HPDE6-E6E7 (cell line): ENCODE measurements around the gene MYOCD.

ENCODE experiments used
- DNase-seq: peaks from one replicate; pipeline ENCODE4 v3.0.0; 2011; ENCODE audit warnings: missing footprints; ENCODE audit errors: extremely low spot score

The MYOCD gene

DNA sequence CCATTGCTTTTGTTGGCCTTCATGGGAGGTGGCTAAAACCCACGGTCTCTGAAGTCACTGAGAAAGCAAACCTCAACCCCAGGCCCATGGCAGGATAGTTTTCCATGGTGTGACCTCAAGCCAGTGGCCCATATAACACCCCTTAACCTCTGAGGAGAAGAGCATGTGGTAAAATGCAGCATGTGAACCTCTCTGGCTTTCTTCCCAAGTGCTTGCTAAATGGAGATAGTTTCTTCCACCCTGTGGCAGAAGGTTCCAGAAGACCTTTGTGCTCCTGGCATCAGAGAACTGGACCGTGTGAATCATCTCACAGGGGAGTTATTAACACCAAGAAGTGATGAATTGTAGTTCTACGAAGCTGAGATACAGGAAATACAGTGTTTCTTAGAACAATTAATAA, 47.3 kb downstream of the MYOCD start:
- DNase-seq, result no peak

DNA sequence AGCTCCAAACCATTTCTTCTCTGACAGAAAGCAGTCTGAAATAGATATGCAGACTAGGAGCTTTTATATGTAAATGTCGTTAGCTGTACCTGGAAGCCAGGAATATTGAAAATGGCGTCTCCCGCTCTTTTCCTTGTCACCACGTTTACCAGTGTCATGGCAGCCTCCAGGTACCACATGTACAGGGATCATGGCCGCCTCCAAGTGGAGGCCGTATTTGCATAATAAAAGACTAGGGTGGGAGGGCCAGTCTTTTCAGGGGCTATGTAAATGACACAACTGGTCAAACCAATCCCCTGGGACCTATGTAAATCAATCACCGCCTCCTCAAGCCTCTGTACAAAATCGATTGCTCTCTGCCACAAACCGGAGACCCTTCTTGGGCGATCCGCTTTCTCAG, 54.3 kb downstream of the MYOCD start:
- no peak for DNase-seq

DNA sequence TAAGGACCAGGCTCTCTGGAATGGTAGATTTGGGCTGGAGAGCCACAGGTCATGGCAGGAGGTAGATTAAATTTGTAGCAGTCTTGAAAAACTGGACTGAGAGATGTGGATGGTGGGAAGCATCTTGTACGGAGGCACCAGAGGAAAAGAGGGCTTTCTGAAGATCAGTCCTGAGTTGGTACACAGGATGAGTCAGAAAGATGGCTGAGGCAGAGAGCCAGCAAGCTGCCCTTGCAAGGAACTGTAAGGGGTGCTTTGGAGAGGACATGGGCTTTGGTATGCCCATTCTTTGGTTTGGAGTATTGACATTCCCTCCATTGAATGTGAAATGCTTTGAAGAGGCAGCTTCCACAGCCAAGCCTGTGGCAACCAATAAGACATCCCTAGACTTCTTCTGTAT, 55.9 kb downstream of the MYOCD start:
- no peak for DNase-seq

DNA sequence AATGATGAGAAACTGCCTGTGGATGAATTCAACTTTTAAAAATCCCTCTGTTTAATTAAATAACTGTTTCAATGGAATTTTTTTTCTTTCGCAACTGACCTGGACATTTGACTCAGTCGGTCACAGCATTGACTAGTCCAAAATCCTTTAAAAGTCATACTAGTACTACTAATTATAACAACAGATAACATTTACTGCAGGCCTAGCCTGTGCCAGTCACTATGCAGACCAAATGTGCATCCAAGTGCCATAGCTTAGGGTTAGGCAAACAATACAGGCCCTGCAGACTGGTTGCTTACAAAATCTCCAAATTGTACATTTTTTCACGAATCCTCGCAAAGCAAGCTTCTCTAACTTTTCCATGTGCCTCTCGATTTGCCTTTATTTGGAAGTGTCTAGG, 56.6 kb downstream of the MYOCD start:
- DNase-seq, result no peak

DNA sequence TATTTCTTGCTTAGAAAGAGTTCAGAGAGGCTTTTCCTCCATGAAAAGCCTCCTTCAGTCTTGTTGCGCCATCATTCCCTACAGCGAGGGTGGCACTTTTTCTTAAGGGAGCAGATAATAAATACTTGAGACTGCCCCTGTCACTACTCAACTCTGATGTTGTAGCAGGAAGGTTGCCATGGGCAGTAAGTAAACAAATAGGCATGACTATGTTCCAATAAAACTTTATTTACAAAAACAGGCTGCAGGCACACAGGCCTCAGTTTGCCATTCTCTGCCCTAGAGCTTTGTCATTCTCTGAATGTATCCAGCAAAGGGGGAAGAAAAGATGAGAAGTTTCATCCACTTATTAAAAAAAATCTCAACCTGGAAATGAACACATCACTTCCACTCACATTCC, 60.4 kb downstream of the MYOCD start:
- DNase-seq, result no peak

DNA sequence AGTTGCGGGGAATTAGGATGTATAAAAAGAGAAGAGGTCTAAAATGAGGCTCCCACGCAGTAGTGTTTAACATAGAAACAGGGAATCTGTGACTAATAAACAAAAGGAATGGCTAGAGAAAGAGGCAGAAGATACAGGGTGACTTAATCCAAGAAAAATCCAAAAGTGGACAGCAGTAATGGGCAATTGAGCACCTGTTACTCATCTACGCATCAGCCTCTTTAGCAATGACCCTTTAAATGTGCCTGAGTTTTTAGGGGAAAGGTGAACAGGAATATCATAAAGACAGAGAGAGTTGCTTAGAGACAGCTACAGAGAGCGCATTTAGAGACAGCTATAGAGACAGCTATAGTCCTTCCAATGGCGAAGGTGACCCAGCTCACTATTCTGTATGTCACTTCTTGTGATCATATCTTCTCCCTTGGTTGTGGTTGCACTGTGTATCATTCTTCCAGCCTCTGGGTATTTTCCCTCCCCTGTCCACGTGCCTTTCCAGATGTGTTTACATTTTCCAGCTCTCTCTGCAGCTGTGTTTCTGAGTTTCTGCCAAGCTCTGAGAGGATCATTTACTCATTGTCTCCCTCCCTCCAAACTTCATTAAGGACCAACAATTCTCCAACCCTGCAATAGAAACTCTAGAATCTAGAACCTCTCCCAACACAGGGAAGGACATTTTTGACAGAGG, 61.5 kb downstream of the MYOCD start:
- no peak for DNase-seq

DNA sequence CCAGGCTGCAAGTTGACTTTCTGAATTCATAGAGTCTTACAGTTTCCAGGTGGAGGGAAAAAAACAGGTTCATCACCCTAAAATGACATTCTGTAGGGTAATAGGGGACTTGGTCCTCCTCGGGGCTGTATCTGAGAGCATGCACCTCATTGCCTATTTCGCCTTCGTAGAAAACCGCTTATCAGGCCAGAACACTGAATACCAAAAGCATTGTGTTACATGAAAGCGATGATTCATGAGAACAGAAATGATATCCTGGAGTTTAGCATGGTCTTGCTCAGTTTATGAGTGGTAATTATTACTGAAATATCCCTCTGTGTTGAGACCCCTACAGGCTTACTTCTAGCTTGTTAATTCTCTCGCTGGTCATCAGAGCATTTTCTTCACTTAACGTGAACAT, 62.2 kb downstream of the MYOCD start:
- DNase-seq, result no peak

GRCh38 chr17:12729086-12729485, 63.4 kb downstream of the MYOCD start:
- DNase-seq, result no peak

- no peak for DNase-seq
Measured at GRCh38 chr17:12730421-12730820, 64.7 kb downstream of the MYOCD start.

DNA sequence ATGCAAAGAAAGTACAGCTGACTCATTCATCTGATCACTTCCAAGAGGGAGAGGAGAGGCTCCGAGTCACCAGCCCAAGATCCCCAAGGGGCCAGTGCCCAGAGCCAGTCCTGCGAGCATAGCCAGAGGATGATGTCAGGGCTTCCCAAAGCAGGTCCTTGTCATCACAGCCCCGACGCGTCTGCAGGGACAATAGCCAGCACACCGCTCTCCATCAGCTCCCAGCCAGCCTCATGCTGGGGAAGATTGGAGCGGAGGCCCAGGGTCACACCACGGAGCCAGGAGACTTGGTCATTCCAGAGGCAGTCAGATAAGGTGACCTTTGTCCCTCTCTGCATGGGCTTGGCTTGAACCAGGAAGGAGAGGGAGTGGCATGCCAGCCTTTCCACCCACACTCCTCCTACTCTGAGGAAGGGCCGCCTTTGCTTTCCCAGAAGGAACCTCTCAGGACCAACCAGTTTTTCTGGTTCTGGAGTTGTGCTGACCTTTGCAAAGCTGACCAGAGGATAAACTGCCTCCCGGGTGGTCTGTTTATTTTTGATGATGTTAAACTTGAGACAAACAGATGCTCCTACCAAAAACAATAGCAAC, 65.3 kb downstream of the MYOCD start:
- no peak for DNase-seq

DNA sequence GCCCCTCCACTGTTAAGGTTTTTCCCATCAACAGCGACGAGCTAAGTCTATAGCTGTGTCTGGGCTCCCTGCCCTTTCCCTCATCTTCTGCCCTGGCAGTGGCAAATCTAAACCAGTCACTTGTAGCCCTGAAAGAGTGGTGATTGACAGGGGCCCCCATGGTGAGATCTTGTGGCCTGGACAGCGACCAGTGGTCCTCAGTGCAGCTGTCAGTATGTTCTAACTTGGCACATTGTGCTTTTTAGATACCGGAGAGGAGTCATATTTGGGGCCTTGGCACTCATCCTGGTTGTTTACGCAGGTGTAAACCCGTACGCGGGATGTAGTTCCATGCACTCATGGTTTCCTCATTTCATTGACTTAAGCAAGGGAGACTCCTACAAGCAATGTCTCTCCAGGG, 66.1 kb downstream of the MYOCD start:
- no peak for DNase-seq

- DNase-seq, result no peak
Measured at GRCh38 chr17:12732366-12732765, 66.7 kb downstream of the MYOCD start.

DNA sequence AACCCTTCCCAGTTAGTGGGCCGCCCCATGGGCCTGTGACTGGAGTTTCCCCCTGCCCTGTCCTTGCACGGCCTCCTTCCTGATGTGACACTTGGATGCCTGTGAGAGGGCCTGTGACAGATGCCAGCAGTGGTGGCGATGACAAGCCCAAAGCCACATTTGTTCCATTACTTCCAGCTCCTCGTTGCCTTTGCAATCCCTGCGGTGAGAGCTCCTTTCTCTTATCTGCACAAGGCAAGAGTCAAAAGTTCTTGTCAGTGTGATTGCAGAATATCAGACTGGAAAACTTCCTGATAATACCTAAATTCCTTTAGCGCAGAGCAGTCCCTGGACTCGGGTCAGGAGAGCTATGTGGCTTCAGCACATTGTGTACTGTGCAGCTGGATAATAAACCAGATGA, 69.2 kb downstream of the MYOCD start:
- DNase-seq, result no peak

DNA sequence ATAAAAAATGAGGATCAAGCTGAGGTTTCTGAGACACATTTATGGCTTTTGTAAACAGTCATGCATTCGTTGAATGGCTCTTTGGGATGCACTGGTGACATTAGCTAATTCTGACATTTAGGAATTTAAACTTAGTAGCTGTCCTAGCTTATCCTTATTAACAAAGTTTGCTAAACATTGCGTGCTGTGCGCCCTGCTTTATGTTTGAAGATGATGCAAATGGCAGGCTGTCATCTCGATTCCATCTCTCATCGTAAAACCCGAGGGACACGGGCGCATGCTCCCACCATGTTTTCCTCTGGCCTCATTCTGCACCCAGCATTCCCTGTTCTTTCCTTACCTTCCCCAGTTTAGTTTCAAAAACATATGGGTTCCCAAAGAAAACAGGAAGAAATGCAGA, 69.8 kb downstream of the MYOCD start:
- DNase-seq, result no peak

DNA sequence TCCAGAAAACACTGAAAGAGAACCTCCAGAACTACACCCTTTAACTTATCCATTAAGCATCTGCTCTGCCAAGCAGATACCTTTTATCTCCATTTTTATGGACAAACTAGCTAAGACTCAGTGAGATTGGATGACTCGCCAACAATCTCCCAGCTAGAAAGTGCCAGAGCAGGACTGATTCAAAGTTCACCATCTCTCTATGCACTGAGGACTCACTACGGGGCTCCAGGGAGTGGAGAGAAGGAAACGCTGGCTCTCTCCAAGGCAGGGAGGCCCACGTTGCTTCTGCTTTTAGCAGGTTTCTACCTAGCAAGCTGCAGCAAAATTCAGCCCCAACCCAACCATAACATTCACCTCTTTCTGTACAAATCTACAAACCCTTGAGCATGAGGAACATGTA, 70.8 kb downstream of the MYOCD start:
- DNase-seq, result no peak

- no peak for DNase-seq
Measured at GRCh38 chr17:12737740-12738469, 72.2 kb downstream of the MYOCD start.

- DNase-seq, result no peak
Measured at GRCh38 chr17:12738624-12739023, 72.9 kb downstream of the MYOCD start.

DNA sequence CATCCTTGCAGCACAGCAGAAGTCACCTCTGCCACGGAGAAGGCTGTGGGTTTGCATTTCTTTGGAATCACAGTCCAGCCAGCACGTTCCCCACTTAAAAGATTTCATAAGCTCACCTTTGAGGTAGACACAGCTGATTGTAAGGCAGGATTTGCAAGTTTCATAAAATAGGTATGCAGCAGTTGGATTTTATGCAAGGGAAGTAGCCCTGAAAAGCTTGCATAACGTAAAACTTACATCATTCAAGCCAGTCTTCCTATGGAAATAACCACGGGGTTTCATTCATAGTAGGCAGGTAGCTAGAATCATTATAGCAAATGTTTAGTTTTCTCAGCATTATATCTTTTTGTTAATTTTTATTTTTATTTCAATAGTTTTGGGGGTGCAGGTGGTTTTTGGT, 73.8 kb downstream of the MYOCD start:
- no peak for DNase-seq

DNA sequence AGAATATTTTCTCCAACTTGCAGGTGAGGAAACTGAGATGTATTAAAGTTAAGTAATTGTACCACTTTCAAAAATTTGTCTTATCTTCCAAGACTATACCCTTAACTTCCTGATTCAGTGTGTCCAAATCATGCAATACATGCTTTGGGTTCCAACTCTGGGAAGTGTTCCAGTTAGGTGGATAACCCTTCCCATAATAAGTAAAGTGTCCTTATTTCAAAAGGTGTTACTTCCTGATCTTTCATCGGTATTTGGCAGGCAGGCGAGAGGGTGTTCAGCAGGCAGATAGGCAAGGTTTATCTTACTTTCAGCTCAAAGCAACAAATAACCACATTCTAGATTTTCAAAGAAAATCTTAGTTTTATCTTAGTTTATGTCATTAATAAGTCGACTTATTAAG, 77.4 kb downstream of the MYOCD start:
- DNase-seq, result no peak

GRCh38 chr17:12744298-12744697, 78.6 kb downstream of the MYOCD start:
- DNase-seq, result no peak

- no peak for DNase-seq
Measured at GRCh38 chr17:12744786-12745185, 79.1 kb downstream of the MYOCD start.

DNA sequence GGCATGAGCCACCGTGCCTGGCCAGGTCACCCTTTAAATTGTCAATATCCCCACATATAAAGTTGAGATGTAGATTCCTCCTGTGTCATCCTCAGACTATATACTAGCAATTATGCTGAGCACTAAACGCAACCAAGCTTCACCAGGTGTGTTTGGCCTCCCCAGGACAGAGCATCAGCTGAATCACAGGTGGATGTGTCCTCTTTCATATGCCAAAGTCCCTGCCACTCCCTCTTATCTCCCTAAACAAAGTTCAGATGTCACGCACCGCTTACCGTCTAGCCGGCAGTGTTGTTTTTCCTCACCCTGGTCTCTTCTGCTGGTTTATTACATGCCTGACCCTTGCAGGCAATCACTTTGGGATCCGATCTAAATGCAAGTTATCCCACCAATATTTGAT, 79.8 kb downstream of the MYOCD start:
- no peak for DNase-seq

DNA sequence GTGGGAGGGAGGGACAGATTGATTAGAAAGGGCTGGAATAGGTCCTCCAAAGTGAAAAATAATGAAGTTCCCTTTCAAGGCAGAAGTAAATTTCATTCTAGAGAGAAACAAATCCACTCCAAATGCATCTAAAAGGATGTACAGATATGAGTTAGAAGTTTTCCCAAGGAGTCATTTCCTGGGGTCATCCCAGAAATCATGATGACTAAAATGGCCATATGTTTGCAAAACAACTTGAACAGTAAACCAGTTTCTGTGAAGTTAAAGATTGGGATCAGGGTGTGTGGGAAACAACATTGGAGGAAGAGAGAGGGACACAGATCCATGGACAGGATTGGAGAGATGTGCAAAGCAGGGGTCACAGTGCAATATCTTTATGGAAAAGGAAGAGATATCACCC, 91.1 kb downstream of the MYOCD start:
- no peak for DNase-seq
